Activated CD4-positive, alpha-beta T cell treated with anti-CD3 and anti-CD28 coated beads for 36 hours (primary cell): Measurements from ENCODE around the gene SNRNP27. TPM values are rescaled to one million over a fixed set of nuclear protein-coding genes. Genes with fewer than 3 reads are reported as not detected.
"Not testable (repeated sequence)": the region's sequence is repeated elsewhere in the genome, so short reads cannot be mapped to it uniquely, and the experiment has no call there.

Source experiments
- ATAC-seq: fragments of 200-7000 bp; cut with Tn5 transposase; one replicate; pipeline ENCODE4 v1.10.0; 2021; ENCODE audit warnings: mild to moderate bottlenecking, moderate library complexity
- CTCF ChIA-PET: fragments of 350-600 bp; sonication (Branson Sonifier 250); formaldehyde crosslinking; loops from one replicate; lab custom pipeline; 2021; ENCODE audit warnings: antibody characterized with exemption; lab: Charles Lee
- POLR2A ChIA-PET: fragments of 350-600 bp; sonication (Branson Sonifier 250); formaldehyde crosslinking; loops from one replicate; lab custom pipeline; 2021; ENCODE audit warnings: antibody characterized with exemption, inconsistent platforms; lab: Charles Lee
- DNase-seq: peaks from one replicate; pipeline ENCODE4 v3.0.0-alpha.2; 2020
- H3K27ac Mint-ChIP-seq: one replicate; pipeline ENCODE4 v1.8.0; 2021; ENCODE audit warnings: mixed read lengths
- H3K27me3 Mint-ChIP-seq: one replicate; pipeline ENCODE4 v1.8.0; 2021; ENCODE audit warnings: mixed read lengths
- H3K36me3 Mint-ChIP-seq: one replicate; pipeline ENCODE4 v1.8.0; 2021; ENCODE audit warnings: low read depth, mixed read lengths
- H3K4me1 Mint-ChIP-seq: one replicate; pipeline ENCODE4 v1.8.0; 2021; ENCODE audit warnings: mixed read lengths
- H3K4me3 Mint-ChIP-seq: one replicate; pipeline ENCODE4 v1.8.0; 2021; ENCODE audit warnings: mild to moderate bottlenecking, moderate library complexity, mixed read lengths
- H3K9me3 Mint-ChIP-seq: one replicate; pipeline ENCODE4 v1.8.0; 2021; ENCODE audit warnings: low read depth, mixed read lengths
- intact Hi-C, 2 experiments: fragments of 100-400 bp; cut with DNase I in 1 of 2; cut with micrococcal nuclease in 1 of 2; formaldehyde crosslinking; loops; one replicate each; pipeline versions ENCODE4 v1.14.2 to v1.15.1; 2022 to 2024; cut with DNase I, micrococcal nuclease
- total RNA-seq, 2 experiments: library from RNA; stranded (reverse); gene quantifications; one replicate each; pipeline ENCODE4 v1.2.3, GENCODE V29; 2021

The SNRNP27 gene
- total RNA-seq, 2 experiments from 2014 or later: 67.7 to 76.6 TPM

DNA sequence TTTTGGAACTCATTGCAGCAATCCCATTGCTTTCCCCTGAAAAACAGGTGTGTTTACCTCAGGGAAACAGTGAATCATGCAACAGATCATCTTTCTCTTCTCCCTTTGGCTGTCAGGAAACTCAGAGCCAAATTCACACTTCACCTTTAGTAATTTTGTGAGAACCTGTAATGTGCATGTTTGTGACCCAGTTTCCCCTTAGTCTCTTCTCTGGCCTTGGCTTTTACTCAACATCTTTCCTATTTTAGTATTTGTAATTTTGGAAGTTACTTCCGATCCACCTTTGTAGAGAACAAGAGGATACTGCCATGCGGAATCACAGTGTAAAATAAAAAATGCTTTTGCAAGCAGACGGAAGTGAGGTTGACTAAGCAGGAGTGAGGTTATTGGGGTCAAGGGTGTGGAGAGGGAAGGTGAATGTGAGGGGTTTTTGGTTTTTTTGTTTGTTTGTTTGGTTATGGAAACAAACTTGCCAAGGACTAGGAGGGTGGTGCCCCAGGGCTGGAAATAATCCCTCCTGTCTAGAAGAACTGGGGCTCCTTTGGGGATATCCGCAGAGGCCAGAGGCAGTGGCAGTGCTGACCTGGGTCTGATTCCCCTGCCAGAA lies 53.7 kb downstream of the SNRNP27 start:
- H3K36me3 Mint-ChIP-seq: peaks cover 5% of the 10 kb centered on the region
- intact Hi-C loops: no loop called here
- ChIA-PET POLR2A (interaction anchor here (1.1 to 1.5 kb wide), 2 partner anchors 195 to 346 kb away, joined by 3 to 5 read pairs; partner anchors contain the start of gene SNRPG), CTCF (interaction anchor here (1.1 to 1.4 kb wide), 2 partner anchors 14 to 124 kb away, joined by 3 to 4 read pairs; no protein-coding TSS in a partner anchor)
- DNase-seq (no peak), ATAC-seq (no peak)
- peaks cover 45% of the 10 kb centered on the region for H3K4me1 Mint-ChIP-seq
- H3K9me3 Mint-ChIP-seq: no peaks in the 10 kb centered on the region
- H3K27ac Mint-ChIP-seq: peak overlapping the region; percentile 49
- H3K27me3 Mint-ChIP-seq: no peaks in the 10 kb centered on the region
- no peak overlapping the region for H3K4me3 Mint-ChIP-seq

DNA sequence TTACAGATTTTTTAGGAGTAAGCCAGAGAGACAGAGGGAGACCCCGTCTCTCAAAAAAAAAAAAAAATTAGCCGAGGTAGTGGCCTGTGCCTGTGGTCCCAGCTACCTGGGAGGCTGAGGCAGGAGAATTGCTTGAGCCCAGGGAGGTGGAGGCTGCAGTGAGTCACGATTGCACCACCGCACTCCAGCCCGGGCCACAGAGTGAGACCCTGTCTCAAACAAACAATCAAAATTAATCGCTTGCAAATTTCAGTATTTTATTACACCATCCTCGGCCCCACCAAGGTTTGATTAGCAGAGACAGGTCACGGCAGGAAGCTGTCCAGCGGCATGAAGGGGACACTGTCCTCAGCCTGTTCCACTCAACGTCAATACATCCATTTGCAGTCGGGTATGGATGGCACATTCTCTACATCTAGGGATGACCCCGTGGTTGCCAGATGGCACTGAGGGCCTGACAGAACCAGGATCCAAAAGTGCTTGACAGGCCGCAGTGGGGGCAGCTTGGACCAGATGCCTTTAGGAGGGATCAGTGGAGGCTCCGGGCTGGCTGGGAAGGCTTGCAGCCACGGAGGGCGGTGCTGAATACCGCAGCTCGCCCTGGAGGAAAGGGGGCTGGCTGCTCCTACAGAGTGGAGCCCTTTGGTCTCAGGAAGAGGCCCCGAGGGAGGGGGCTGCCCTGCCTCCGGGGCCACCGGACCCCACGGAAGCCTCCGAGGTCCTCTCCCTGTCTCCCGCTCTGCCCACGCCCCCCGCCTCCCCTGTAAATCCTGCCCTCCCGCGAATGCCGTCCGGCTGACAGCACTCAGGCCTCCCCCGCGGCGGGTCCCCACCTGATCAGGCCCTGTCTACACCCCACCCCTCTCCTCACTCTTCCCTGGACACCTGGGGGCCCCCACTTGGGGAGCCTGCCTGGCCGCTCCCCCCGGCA lies 54.5 kb downstream of the SNRNP27 start:
- no peak for ATAC-seq
- peaks cover 39% of the 10 kb centered on the region for H3K4me1 Mint-ChIP-seq
- CTCF ChIA-PET: interaction anchor here (0.7 to 0.8 kb wide), 2 partner anchors 10 to 572 kb away, joined by 3 read pairs; no protein-coding TSS in a partner anchor
- H3K27me3 Mint-ChIP-seq: no peaks in the 10 kb centered on the region
- intact Hi-C loops: no loop called here
- H3K27ac Mint-ChIP-seq: no peak overlapping the region
- peaks cover 1% of the 10 kb centered on the region for H3K36me3 Mint-ChIP-seq
- POLR2A ChIA-PET: no interaction called here
- no peak overlapping the region for H3K4me3 Mint-ChIP-seq
- no peaks in the 10 kb centered on the region for H3K9me3 Mint-ChIP-seq
- DNase-seq: no peak

DNA sequence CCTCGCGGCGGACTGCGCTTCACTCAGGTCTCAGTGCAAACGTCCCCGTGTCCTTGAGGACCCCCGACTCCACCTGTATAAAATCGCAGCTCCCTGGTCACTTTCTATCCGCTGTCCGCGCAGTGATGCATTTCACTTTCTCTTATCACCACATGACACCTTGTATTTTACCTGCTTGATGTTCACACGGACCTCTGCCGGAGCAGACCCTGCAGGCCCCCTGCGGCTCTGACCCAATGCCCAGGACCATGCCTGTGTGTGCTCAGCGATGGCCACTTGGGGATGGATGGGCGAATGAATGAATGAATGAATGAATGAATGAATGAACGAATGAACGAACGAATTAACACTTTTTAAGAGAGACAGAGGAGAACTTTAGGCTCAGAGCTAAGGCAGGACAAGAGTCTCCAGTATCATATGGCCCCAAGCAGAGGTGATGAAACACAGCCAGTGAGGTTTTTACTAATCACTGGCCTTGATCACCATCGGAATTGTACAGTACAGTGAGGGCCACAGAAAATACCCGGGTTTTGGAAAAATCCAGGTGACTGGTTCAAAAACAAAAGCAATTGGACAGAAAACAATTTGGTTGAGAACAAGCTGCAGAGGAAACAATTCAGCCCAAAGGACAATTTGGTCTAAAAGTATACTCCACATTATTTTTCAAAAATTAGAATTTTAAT lies 55.3 kb downstream of the SNRNP27 start:
- Mint-ChIP-seq H3K36me3 (no peaks in the 10 kb centered on the region), H3K27me3 (no peaks in the 10 kb centered on the region), H3K4me3 (no peak overlapping the region), H3K27ac (no peak overlapping the region), H3K9me3 (no peaks in the 10 kb centered on the region), H3K4me1 (peaks cover 36% of the 10 kb centered on the region)
- ATAC-seq: no peak
- POLR2A ChIA-PET: no interaction called here
- DNase-seq: no peak
- intact Hi-C loops: no loop called here
- CTCF ChIA-PET: no interaction called here

DNA sequence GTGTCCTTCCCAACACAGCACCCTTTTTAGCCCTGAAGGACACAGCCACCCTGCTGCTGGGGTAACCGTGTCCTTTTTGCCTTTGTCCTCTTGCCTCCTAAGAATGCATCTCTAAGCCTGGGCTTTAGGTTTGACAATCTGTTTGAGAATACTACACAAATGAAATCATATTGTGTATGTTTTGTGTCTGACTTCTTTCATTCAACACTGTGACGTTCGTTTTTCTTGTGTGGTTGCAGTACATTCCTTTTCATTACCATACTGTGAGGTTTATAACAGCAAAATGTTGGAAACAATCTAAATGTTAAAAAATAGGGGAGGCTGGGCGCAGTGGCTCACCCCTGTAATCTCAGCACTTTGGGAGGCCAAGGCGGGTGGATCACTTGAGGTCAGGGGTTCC lies 56.5 kb downstream of the SNRNP27 start:
- no peaks in the 10 kb centered on the region for H3K9me3 Mint-ChIP-seq

DNA sequence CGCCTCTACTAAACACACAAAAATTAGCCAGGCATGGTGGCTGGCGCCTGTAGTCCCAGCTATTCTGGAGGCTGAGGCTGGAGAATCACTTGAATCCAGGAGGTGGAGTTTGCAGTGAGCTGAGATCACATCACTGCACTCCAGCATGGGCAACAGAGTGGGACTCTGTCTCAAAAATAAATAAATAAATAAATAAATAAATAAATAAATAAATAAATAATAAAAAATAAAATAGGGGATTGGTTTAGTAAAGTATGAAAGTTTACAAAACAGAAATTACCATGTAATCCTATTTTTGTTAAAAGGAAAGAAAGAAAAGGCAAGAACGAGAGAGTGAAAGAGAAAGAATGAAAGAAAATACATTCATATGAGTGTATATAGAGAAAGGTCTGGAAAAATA lies 56.9 kb downstream of the SNRNP27 start:
- intact Hi-C loops, POLR2A ChIA-PET, H3K9me3 Mint-ChIP-seq, H3K27ac Mint-ChIP-seq, H3K36me3 Mint-ChIP-seq, H3K27me3 Mint-ChIP-seq, DNase-seq, ATAC-seq, H3K4me3 Mint-ChIP-seq, CTCF ChIA-PET: not testable (repeated sequence)
- peaks cover 21% of the 10 kb centered on the region for H3K4me1 Mint-ChIP-seq

More for the DNA sequence above, 56.5 kb downstream of the SNRNP27 start:
- ChIA-PET CTCF (no interaction called here), POLR2A (no interaction called here)
- Mint-ChIP-seq H3K4me1 (peaks cover 26% of the 10 kb centered on the region), H3K4me3 (no peak overlapping the region), H3K27ac (no peak overlapping the region), H3K27me3 (no peaks in the 10 kb centered on the region), H3K36me3 (no peaks in the 10 kb centered on the region)
- ATAC-seq: no peak
- no peak for DNase-seq
- intact Hi-C loops: no loop called here

DNA sequence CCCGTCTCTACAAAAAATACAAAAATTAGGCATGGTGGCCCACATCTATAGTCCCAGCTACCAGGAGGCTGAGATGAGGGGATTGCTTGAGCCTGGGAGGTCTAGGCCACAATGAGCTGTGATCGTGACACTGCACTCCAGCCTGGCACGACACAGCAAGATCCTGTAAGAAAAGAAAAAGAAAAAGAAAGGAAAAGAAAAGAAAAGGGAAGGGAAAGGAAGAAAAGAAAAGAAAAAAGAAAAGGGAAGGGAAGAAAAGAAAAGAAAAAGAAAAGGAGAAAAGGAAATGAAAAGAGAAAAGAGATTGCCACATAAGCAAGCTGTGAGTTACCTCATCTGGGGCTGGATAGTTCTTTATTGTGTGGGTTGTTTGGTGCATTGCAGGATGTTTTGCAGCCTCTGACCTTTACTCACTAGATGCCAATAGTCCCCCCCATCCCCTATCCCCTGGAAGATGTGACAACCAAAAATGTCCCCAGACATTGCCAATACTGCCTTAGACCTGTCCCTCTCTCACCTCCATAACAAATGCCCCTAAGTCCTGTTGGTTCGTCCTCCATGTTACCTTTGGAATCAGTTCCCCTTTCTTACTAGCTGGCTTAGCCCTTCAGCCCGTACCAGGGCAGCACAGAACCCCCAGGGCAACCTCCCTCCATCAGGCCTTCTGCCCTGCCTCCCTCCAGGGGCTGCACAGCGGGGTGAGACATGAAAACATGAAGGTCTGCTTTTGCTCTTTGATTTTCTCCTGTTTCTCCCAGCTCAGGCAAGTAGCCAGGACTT lies 58.8 kb downstream of the SNRNP27 start:
- ATAC-seq (no peak), DNase-seq (no peak)
- H3K4me3 Mint-ChIP-seq: no peak overlapping the region
- CTCF ChIA-PET: interaction anchor here (0.7 kb wide), 1 partner anchor 210 kb away, joined by 3 read pairs; no protein-coding TSS in a partner anchor
- H3K9me3 Mint-ChIP-seq: no peaks in the 10 kb centered on the region
- H3K27ac Mint-ChIP-seq: no peak overlapping the region
- peaks cover 3% of the 10 kb centered on the region for H3K4me1 Mint-ChIP-seq
- intact Hi-C loops: no loop called here
- POLR2A ChIA-PET: interaction anchor here (0.6 to 0.8 kb wide), 2 partner anchors 8 to 155 kb away, joined by 3 to 8 read pairs; no protein-coding TSS in a partner anchor
- no peaks in the 10 kb centered on the region for H3K36me3 Mint-ChIP-seq
- H3K27me3 Mint-ChIP-seq: no peaks in the 10 kb centered on the region

DNA sequence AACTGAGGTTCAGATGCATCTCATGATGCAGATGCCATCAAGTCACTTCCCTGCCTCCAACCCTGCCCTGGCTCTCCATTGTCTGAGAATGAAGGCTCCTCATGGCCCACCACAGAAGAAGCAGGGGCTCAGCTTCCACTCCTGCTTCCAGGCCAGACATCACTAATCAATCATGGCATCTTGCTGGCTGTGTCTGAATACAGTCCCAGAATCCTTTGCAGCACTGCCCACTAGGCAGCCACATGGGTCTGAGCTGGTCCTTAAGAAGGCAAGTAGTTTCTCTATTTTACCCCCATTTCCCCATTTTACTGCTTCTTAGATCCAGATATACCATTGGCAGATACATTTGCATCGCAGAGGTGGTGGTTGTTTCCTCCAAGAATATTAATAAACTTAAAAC lies 60.3 kb downstream of the SNRNP27 start:
- no peak for ATAC-seq
- no peaks in the 10 kb centered on the region for H3K9me3 Mint-ChIP-seq
- no peak overlapping the region for H3K4me3 Mint-ChIP-seq
- ChIA-PET POLR2A (no interaction called here), CTCF (interaction anchor here (1.3 kb wide), 1 partner anchor 19 kb away, joined by 3 read pairs; no protein-coding TSS in a partner anchor)
- no peaks in the 10 kb centered on the region for H3K27me3 Mint-ChIP-seq
- intact Hi-C loops: no loop called here
- H3K27ac Mint-ChIP-seq: no peak overlapping the region
- no peaks in the 10 kb centered on the region for H3K4me1 Mint-ChIP-seq
- DNase-seq: no peak
- no peaks in the 10 kb centered on the region for H3K36me3 Mint-ChIP-seq

Other genes starting within 250 kb of the SNRNP27 start
- gene ANXA4, start 151.8 kb upstream of the SNRNP27 start, total RNA-seq: 10 to 100 TPM; 24.8 to 30.7 TPM
- gene GMCL1, start 64.3 kb upstream of the SNRNP27 start, total RNA-seq: 10 to 100 TPM; 14.5 to 20.3 TPM
- gene MXD1, start 21.2 kb downstream of the SNRNP27 start, total RNA-seq: 10 to 100 TPM in 1 of 2 experiments, 1 to 10 TPM in 1; 6.1 to 10.6 TPM
- under 1 TPM; 0.32 to 0.73 TPM for gene ASPRV1, start 67.7 kb downstream of the SNRNP27 start, total RNA-seq
- gene PCBP1, start 193.5 kb downstream of the SNRNP27 start, total RNA-seq: 100 to 1,000 TPM; 417 to 450 TPM